Esophagus muscularis mucosa (tissue), 4 donors: ENCODE data around the gene ANKRD36C. TPM values are rescaled to one million over a fixed set of nuclear protein-coding genes. Genes with fewer than 3 reads are reported as not detected.
A peak's percentile ranks its signal among the peaks of the same experiment; 100 is the strongest.
"Not testable (repeated sequence)": the region's sequence is repeated elsewhere in the genome, so short reads cannot be mapped to it uniquely, and the experiment has no call there.

Experiments
- DNase-seq: peaks from one replicate; pipeline ENCODE4 v3.0.0-alpha.2; 2017; ENCODE audit errors: extremely low spot score
- H3K27ac ChIP-seq, 4 donors: fragments of 200-600 bp; sonication (generic); replicated peaks in 1 of 4; 1 replicate in 3 of 4; 2 replicates in 1 of 4; pipeline ENCODE4 v1.5.1; 2016 to 2019; ENCODE audit warnings: mild to moderate bottlenecking in 1 of 4
- H3K27me3 ChIP-seq, 4 donors: fragments of 200-600 bp; sonication (generic); one replicate each; pipeline versions ENCODE4 v1.5.1 to v1.6.0; 2016 to 2019
- H3K36me3 ChIP-seq, 4 donors: fragments of 200-600 bp; sonication (generic); one replicate each; pipeline ENCODE4 v1.5.1; 2016 to 2019
- H3K4me1 ChIP-seq, 4 donors: fragments of 200-600 bp; sonication (generic); one replicate each; pipeline ENCODE4 v1.5.1; 2016 to 2019
- H3K4me3 ChIP-seq, 4 donors: fragments of 200-600 bp; sonication (generic); 1 replicate in 2 of 4; 2 replicates in 2 of 4; pipeline ENCODE4 v1.5.1; 2016 to 2019; ENCODE audit warnings: mild to moderate bottlenecking in 4 of 4, moderate library complexity in 1 of 4
- H3K9me3 ChIP-seq, 4 donors: fragments of 200-600 bp; sonication (generic); 1 replicate in 3 of 4; 2 replicates in 1 of 4; pipeline ENCODE4 v1.5.1; 2016 to 2019
- CTCF ChIP-seq, 3 experiments: fragments of 200-600 bp in 2 of 3; fragments of 450-650 bp in 1 of 3; sonication (generic) in 2 of 3; IDR thresholded peaks; one replicate each; pipeline ENCODE4 v1.5.1; 2017 to 2019; ENCODE audit warnings: antibody characterized with exemption in 3 of 3, mild to moderate bottlenecking in 2 of 3, moderate library complexity in 1 of 3
- POLR2AphosphoS5 ChIP-seq, 2 donors: sonication (generic); formaldehyde crosslinking; IDR thresholded peaks; one replicate each; pipeline ENCODE4 v1.6.1; 2017; ENCODE audit warnings: antibody characterized with exemption in 2 of 2
- WGBS: methylation state at CpG from one replicate; pipeline ENCODE4 v1.1.5; 2018; 5-methylcytosine and 5-hydroxymethylcytosine counted together
- intact Hi-C: fragments of 100-400 bp; cut with DNase I; formaldehyde crosslinking; loops from one replicate; pipeline ENCODE4 v1.15.1; 2023
- total RNA-seq, 4 donors: library from RNA; depleted of rRNA; stranded (reverse); fragments of >200 nt; gene quantifications; one replicate each; pipeline versions ENCODE4 v1.1.0 to v1.2.1, GENCODE V29; 2016

Gene ANKRD36C
- total RNA-seq, 4 donors from 2014 or later, result 6.0 to 20.3 (median 12.5) TPM

DNA sequence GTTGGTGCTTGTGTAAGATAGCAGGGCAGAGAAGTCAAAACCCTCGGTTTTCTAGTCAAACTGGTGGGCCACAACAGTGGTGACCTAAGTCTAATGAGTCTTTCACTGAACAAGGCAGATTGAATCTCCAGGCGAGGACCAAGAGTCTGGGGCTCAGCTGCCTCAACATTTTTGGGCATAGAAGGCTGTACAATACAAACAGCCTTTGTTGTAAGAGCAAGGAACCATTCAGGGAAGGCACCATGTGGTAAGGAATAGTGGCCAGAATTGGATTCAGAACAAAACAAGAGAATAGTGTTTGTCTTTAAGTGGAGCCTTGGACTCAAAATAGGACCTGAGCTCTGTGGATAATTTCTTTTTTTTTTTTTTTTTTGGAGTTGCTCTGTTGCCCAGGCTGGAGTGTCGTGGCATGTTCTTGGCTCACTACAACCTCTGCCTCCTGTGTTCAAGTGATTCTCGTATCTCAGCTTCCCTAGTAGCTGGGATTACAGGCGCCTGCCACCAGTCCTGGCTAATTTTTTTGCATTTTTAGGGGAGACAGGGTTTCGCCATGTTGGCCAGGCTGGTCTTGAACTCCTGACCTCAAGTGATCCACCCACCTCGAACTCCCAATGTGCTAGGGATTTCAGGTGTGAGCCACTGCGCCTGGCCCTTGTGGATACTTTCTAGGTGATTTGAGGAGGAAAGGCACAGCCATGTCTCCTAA is 20.6 kb upstream of the ANKRD36C start:
- DNase-seq, H3K9me3 ChIP-seq, intact Hi-C loops, H3K27me3 ChIP-seq, H3K4me3 ChIP-seq: not testable (repeated sequence)
- peaks cover 0 to 10% (median 0%) of the 10 kb centered on the region in 4 donors for H3K36me3 ChIP-seq
- 81% methylated on average over 8 of the region's 8 CpGs for WGBS
- H3K4me1 ChIP-seq, result peaks cover 11 to 29% (median 23%) of the 10 kb centered on the region in 4 donors
- peak overlapping the region in 3 of 4 donors; percentile 43 to 69 (median 54) for H3K27ac ChIP-seq

DNA sequence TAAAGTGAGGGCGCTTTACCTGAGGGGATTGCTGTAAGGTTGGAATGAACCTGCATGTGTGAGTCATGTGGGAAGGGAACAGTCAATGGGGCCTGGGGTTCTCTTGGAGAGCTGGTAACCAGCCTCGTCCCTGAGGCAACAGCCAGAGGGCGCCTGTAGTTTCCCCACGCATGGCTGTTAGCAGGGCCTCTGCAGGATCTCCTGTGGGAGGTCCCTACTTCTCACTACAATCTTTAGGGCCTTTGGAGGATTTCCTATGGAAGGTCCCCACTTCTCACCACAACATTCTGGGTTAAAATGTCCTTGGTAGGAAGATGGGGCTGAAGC is 19.5 kb upstream of the ANKRD36C start:
- intact Hi-C loops, DNase-seq, H3K27me3 ChIP-seq, H3K9me3 ChIP-seq, H3K36me3 ChIP-seq: not testable (repeated sequence)
- Histone ChIP-seq H3K4me3 (peak overlapping the region in 3 of 4 donors; percentile 16 to 25 (median 18)), H3K4me1 (peaks cover 11 to 29% (median 23%) of the 10 kb centered on the region in 4 donors), H3K27ac (peak overlapping the region; percentile 49 to 69 (median 52))
- WGBS, result 24% methylated on average over 4 of the region's 4 CpGs
- TF ChIP-seq CTCF (IDR thresholded peaks at IDR 0.05), result peak in 2 of 3 experiments; percentile 19 to 41

GRCh38 chr2:96010320-96011128 is 18.9 kb upstream of the ANKRD36C start:
- peak; percentile 98 for DNase-seq

GRCh38 chr2:96009833-96010232 is 18.2 kb upstream of the ANKRD36C start:
- peaks cover 11 to 29% (median 23%) of the 10 kb centered on the region in 4 donors for H3K4me1 ChIP-seq
- peak overlapping the region; percentile 77 to 89 (median 86) for H3K27ac ChIP-seq
- DNase-seq, H3K9me3 ChIP-seq, H3K36me3 ChIP-seq, H3K27me3 ChIP-seq, intact Hi-C loops: not testable (repeated sequence)
- peak overlapping the region; percentile 60 to 72 (median 62) for H3K4me3 ChIP-seq
- WGBS, result 17% methylated on average over 6 of the region's 10 CpGs

More at GRCh38 chr2:96010320-96011128, 18.9 kb upstream of the ANKRD36C start:
- H3K27me3 ChIP-seq, intact Hi-C loops, H3K9me3 ChIP-seq, H3K36me3 ChIP-seq: not testable (repeated sequence)
- Histone ChIP-seq H3K27ac (peak overlapping the region; percentile 77 to 89 (median 86)), H3K4me3 (peak overlapping the region; percentile 60 to 72 (median 62)), H3K4me1 (peaks cover 11 to 29% (median 23%) of the 10 kb centered on the region in 4 donors)
- WGBS, result no CpG with 5 or more reads among the region's 65 CpGs
- peak; percentile 51 to 82 for TF ChIP-seq POLR2AphosphoS5 (IDR thresholded peaks at IDR 0.05)

- DNase-seq, intact Hi-C loops, H3K27ac ChIP-seq, H3K27me3 ChIP-seq, H3K9me3 ChIP-seq, H3K4me3 ChIP-seq, H3K36me3 ChIP-seq: not testable (repeated sequence)
- WGBS, result 82% methylated on average over 6 of the region's 6 CpGs
- H3K4me1 ChIP-seq, result peaks cover 11 to 29% (median 23%) of the 10 kb centered on the region in 4 donors
These were observed 16.4 kb upstream of the ANKRD36C start for GRCh38 chr2:96008051-96008450.

DNA sequence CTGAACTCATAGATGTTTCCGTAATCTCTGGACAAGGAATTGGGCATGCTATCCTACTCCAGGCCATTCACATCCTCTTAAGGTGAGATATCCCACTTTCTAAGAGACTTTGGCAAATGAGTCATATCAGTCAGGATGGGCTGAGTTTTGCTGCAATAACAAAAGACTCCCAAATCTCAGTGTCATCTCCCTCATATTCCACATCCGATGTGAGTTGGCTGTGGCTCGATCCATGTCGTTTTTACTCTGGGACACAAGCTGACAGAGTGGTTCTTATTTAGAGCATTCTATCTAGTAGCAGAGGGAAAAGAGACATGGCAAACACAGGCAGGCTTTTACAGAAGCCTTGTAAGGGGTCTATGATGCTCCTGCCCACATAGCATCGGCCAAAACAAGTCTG is 14.6 kb upstream of the ANKRD36C start:
- H3K4me3 ChIP-seq, DNase-seq, H3K27ac ChIP-seq, intact Hi-C loops, H3K9me3 ChIP-seq, H3K36me3 ChIP-seq: not testable (repeated sequence)
- Histone ChIP-seq H3K4me1 (peaks cover 6 to 13% (median 9%) of the 10 kb centered on the region in 4 donors), H3K27me3 (peaks cover 0 to 18% (median 0%) of the 10 kb centered on the region in 4 donors)
- 89% methylated on average over 5 of the region's 5 CpGs for WGBS

DNA sequence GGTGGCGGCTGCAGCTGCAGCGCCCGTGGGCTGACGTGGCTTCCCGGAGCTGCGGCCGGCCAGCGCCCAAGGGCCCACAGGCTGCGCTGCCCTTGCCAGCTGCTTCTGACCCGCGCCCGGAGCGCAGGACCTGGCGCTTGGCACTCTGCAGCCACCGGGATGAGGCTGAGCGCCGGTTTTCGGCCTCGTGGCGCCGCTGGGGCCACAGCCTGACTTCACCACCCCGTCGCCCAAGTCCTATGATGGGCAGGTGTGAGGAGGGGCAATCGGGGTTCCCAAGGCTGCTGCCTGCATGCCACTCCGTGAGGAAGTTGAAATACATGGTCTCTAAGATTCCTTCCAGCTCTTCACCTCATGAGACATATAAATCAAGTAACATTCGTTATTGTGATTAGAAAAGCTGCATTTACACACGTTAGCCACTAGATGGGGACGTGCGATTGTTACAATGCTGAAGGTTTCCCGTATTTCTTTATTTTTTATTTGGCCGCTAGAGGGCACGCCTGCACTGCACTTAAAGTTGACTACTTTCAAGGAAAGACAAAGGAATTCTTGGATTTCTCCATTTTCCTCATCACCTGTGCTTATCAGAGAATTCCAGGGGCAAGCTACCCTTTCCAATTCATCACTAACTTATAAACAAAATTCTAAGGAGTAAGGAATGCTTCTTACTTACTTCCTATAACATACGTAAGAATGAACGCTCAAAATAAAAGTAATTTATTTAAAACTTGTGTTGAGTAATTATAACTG is 1.1 kb upstream of the ANKRD36C start:
- Histone ChIP-seq H3K4me3 (peak overlapping the region; percentile 65 to 71 (median 67)), H3K27ac (peak overlapping the region; percentile 83 to 90 (median 87))
- not testable (repeated sequence) for H3K9me3 ChIP-seq, H3K36me3 ChIP-seq, H3K4me1 ChIP-seq, H3K27me3 ChIP-seq, DNase-seq
- peak; percentile 70 to 98 (median 82) for TF ChIP-seq CTCF (IDR thresholded peaks at IDR 0.05)
- WGBS, result 7% methylated on average over 16 of the region's 34 CpGs
- intact Hi-C loops, result loop anchor here (5.0 kb wide), 1 partner anchor 125 kb away; the partner anchor contains the start of gene ADRA2B

DNA sequence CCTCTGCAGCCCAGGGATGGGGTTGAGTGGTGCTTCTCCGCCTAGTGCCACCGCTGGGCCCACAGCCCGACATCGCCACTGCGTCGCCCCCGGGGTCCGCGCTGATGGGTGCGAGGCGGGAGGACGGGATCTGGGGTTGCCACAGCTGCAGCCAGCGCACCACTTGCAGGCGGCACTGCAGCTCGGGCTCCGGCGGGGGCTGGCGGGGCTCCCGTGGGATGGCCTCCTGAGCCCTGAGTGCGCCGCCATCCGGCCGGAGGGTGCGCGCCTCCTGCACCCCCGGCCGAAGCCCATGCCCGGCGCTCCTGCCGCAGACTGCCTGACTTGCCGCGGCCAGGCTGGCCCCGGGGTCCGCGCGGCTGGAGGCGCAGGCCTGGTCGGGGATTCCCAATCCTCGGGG is 478 bp upstream of the ANKRD36C start:
- not testable (repeated sequence) for H3K9me3 ChIP-seq, H3K4me1 ChIP-seq, H3K36me3 ChIP-seq, DNase-seq, H3K27me3 ChIP-seq
- intact Hi-C loops, result loop anchor here (5.0 kb wide), 1 partner anchor 125 kb away; the partner anchor contains the start of gene ADRA2B
- no CpG with 5 or more reads among the region's 39 CpGs for WGBS
- Histone ChIP-seq H3K27ac (peak overlapping the region; percentile 83 to 90 (median 87)), H3K4me3 (peak overlapping the region; percentile 65 to 71 (median 67))

DNA sequence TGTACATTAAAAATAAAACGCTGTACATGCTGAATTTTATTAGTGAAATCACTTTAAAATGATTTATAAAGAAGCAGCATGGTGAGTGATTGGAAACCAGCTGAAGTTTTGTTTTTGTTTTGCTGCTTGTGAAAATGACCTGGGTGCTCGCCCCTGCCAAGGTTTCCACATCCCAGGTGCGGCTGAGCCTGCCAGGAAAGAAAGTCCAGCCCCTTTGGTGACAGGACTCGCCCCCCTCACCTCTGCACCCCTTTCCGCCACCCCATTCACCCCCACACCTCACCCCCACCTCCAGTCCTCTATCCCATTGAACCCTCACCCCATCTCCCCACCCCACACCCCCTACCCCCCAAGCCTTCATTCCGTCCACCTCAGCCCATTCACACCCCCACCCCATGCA is 740 bp downstream of the ANKRD36C start:
- H3K4me3 ChIP-seq, result peak overlapping the region; percentile 65 to 71 (median 67)
- not testable (repeated sequence) for DNase-seq, H3K9me3 ChIP-seq, H3K36me3 ChIP-seq, H3K4me1 ChIP-seq, H3K27me3 ChIP-seq
- WGBS, result 15% methylated on average over 4 of the region's 6 CpGs
- intact Hi-C loops, result loop anchor here (5.0 kb wide), 1 partner anchor 126 kb away; the partner anchor contains the start of gene ADRA2B
- H3K27ac ChIP-seq, result peak overlapping the region in 2 of 4 donors; percentile 83 to 88
